ENCODE results near the gene OLFM1.

The OLFM1 gene

DNA sequence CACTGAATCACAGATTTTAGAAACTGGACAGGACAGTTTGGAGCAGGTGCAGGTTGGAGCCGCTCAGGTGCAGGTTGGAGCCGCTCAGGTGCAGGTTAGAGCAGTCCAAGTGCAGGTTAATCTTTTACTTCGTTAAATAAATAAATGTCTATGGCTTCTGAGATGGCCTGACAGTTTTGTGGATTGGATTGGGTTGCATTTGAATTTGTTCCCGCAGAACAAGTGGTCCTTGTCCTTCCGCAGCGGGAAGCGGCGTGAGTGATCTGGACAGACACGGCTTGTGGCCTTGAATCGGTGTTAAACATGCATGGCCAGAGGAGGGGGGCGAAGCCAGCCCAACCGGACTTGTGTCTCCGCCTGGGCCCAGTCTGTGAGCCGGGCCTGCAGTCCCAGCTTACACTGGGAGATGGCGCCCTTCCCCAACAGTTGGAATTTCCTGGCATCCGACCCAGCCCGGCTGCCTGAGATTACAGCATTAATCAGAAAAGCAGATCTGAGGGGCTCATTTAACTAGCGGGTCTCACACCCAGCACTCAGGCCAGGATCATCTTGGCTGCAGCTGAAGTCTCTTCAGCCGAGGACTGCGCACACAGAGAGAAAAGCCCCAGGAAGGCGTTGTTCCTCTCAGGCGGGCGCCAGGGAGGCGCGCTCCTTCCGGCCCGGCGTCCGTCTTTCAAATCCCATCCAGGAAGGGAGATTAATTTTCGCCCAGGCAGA lies 1.5 kb upstream of the OLFM1 start:
- no peak for DNase-seq (ENCODE audit: low read depth)
- H3K4me3 ChIP-seq (ENCODE audit: low read depth, low read length), result no peak overlapping the region
- TF ChIP-seq, protein P1, sequence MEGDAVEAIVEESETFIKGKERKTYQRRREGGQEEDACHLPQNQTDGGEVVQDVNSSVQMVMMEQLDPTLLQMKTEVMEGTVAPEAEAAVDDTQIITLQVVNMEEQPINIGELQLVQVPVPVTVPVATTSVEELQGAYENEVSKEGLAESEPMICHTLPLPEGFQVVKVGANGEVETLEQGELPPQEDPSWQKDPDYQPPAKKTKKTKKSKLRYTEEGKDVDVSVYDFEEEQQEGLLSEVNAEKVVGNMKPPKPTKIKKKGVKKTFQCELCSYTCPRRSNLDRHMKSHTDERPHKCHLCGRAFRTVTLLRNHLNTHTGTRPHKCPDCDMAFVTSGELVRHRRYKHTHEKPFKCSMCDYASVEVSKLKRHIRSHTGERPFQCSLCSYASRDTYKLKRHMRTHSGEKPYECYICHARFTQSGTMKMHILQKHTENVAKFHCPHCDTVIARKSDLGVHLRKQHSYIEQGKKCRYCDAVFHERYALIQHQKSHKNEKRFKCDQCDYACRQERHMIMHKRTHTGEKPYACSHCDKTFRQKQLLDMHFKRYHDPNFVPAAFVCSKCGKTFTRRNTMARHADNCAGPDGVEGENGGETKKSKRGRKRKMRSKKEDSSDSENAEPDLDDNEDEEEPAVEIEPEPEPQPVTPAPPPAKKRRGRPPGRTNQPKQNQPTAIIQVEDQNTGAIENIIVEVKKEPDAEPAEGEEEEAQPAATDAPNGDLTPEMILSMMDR (IDR thresholded peaks at IDR 0.05; ENCODE audit: low read depth, low read length, missing control alignments), result peak; percentile 79

DNA sequence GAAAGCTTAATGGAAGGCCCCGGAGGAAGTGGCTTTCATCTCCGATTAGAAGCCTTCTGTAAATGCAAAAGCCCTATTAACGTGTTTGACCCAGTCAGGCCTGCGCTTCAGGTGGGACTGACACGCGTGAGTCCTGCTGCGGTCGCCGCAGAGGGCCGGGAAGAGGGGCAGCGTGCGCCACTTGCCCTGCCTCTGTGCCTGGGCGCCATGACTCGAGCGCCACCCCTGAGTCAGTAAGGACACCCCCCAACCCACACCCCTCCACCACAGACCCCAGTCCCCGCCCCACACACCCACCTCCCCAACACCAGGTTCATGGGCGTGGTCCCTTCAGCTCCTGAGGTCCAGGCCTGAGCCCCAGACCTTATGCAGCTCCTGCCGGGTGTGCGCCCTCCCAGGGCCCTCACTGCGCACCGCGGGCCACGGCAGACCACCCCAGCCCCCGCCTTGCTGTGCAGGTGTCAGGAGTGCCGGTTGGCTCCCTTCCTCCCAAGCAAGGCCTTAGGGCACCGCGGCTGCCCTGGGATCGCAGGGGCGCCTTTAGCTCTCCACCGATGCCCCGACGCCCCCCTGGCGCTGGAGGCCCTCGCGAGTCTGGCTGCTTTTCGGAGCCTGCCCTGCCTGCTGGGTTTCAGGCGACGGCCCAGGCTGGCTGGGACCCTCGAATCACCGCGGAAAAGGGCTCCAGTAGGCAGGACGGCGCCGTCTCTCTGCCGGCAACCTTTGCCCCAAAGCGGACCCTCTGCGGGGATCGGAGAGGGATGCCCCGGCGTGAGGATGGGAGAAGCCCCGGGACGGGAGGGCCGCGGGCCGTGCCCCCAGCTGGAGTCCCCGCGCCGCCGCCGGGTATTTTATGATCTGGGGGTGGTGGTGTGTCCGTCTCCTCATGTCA lies 625 bp upstream of the OLFM1 start:
- no peak overlapping the region for H3K4me3 ChIP-seq (ENCODE audit: low read depth, low read length)
- TF ChIP-seq, protein P1 (IDR thresholded peaks at IDR 0.05; ENCODE audit: low read depth, low read length, missing control alignments), result no peak

DNA sequence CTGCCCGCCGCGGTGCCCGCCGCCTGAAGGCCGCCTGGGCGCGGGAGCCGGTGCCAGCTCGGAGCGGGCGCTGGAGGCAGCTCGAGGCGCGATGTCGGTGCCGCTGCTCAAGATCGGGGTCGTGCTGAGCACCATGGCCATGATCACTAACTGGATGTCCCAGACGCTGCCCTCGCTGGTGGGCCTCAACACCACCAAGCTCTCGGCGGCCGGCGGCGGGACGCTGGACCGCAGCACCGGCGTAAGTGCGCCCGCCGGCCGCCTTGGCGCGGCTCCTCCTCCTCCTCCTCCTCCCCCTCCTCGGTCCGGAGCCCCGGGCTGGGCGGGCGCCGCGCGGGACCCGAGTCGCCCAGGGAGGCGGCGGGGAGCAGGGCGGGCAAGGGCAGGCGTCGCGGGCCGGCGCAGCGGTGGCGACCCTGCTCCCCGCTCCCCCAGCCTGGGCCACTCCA lies 455 bp downstream of the OLFM1 start:
- H3K4me3 ChIP-seq (ENCODE audit: low read depth, low read length), result no peak overlapping the region
- no peak for DNase-seq (ENCODE audit: low read depth)
- TF ChIP-seq, protein P1 (IDR thresholded peaks at IDR 0.05; ENCODE audit: low read depth, low read length, missing control alignments), result no peak

More for the DNA sequence above, 625 bp upstream of the OLFM1 start:
- DNase-seq (ENCODE audit: low read depth), result no peak

DNA sequence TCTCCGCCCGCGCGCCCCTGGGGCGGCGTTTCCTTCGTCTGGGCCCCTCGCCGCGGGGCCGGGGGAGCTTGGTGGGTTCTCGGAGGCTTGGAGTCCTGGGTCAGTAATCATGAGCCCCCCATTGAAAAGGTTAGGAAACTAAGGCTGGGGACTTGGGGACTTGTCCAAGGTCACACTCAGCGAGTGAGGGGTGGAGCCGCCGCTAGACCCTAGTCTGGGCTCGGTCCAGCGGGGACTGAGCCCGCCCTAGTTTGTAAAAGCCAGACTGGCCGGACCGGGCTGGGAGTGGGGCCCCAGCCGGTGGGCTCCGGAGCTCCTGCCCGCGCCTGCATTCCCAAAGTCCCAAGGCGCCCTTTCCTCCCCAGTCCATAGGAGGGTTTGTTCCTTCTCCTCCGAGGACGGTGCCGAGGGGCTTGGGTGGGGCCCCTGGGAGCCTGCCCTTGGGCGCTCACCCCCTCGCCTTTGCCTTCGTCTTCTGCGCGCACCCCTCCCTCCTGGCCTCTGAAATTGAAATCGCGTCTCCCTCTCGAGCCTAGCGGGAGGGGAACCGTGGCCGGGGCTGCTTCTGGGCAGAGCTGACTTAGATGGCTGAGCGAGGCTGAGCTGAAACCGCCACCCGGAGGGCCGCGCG lies 995 bp downstream of the OLFM1 start:
- no peak for DNase-seq (ENCODE audit: low read depth)
- H3K4me3 ChIP-seq (ENCODE audit: low read depth, low read length), result no peak overlapping the region
- TF ChIP-seq, protein P1 (IDR thresholded peaks at IDR 0.05; ENCODE audit: low read depth, low read length, missing control alignments), result no peak

DNA sequence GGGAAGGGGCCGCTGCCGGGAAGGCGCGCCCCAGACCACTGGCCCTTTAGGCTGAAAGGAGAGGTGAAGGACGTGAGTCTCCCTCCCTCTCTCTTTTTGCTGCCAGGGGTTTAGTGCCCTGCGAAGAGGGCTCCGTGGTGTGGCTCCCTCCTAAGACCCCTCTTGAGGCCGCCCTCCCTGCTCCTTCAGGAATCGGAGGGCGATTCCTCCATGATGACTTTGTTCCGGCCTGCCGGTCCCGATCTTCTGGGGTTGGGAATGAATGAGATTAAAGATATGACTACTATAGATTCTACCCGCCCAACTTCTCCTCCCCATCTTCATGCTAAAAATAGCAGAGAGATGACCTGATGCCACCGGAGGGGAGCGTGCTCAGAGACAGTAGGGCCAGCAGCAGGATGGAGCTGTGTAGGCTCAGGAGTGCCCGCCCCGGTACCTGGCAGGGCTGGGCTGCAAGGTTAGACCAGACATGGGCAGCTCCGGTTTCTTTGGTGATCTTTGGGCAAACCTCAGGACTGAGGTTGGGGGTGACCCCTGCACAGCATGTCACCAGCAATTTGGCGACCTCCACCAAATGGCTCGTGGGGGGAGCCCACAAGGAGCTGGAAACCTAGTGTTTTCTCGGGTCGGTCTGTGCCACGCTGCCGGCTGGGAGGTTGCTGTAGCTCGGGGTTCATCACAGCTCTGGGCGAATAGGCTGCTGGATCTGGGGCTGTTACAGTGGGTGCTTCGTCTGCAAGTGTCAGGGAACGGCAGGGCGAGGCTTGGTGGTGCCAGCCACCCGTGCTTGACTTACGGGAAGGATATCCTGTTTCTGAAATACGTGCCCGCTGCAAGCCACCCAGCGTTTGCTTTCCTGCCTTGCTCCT lies 1.7 kb downstream of the OLFM1 start:
- DNase-seq (ENCODE audit: low read depth), result no peak
- TF ChIP-seq, protein P1 (IDR thresholded peaks at IDR 0.05; ENCODE audit: low read depth, low read length, missing control alignments), result no peak
- H3K4me3 ChIP-seq (ENCODE audit: low read depth, low read length), result no peak overlapping the region

DNA sequence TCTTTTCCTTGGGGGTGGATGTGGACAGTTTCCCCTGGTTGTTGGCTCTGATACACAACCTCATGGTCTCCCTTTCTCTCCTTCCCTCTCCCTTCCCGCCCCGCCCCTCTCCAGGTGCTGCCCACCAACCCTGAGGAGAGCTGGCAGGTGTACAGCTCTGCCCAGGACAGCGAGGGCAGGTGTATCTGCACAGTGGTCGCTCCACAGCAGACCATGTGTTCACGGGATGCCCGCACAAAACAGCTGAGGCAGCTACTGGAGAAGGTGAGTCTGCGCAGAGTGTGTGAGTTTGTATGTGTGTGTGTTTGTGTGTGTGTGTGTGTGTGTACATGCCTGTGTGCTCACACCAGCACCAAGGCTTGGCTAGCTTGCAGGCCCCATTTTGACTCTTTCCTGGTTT lies 2.6 kb downstream of the OLFM1 start:
- TF ChIP-seq, protein P1 (IDR thresholded peaks at IDR 0.05; ENCODE audit: low read depth, low read length, missing control alignments), result no peak
- no peak for DNase-seq (ENCODE audit: low read depth)
- no peak overlapping the region for H3K4me3 ChIP-seq (ENCODE audit: low read depth, low read length)
